Endothelial cell (in vitro differentiated cells): Measurements from ENCODE around the gene TMEM132E. TPM values are rescaled to one million over a fixed set of nuclear protein-coding genes. Genes with fewer than 3 reads are reported as not detected.

Experiments
- DNase-seq: peaks from one replicate; pipeline ENCODE4 v3.0.0; 2021; ENCODE audit warnings: low spot score
- H3K27ac Mint-ChIP-seq: one replicate; pipeline ENCODE4 v1.8.0; 2021; ENCODE audit warnings: mixed read lengths, inconsistent platforms; ENCODE audit not compliant: unreplicated experiment
- H3K27me3 Mint-ChIP-seq: one replicate; pipeline ENCODE4 v1.8.0; 2021; ENCODE audit warnings: mild to moderate bottlenecking, moderate library complexity, mixed read lengths, inconsistent platforms; ENCODE audit not compliant: unreplicated experiment
- H3K36me3 Mint-ChIP-seq: one replicate; pipeline ENCODE4 v1.8.0; 2021; ENCODE audit warnings: mild to moderate bottlenecking, low read depth, mixed read lengths, inconsistent platforms; ENCODE audit not compliant: unreplicated experiment
- H3K4me1 Mint-ChIP-seq: one replicate; pipeline ENCODE4 v1.8.0; 2021; ENCODE audit warnings: mild to moderate bottlenecking, mixed read lengths, inconsistent platforms; ENCODE audit not compliant: unreplicated experiment
- H3K4me3 Mint-ChIP-seq: one replicate; pipeline ENCODE4 v1.8.0; 2021; ENCODE audit warnings: mild to moderate bottlenecking, mixed read lengths, inconsistent platforms; ENCODE audit not compliant: unreplicated experiment
- H3K9me3 Mint-ChIP-seq: one replicate; pipeline ENCODE4 v1.8.0; 2021; ENCODE audit warnings: mixed read lengths, inconsistent platforms; ENCODE audit not compliant: unreplicated experiment
- CTCF ChIP-seq: fragments of 200-600 bp; sonication (generic); IDR thresholded peaks from one replicate; pipeline ENCODE4 v1.5.0; 2021; ENCODE audit warnings: antibody characterized with exemption; ENCODE audit not compliant: unreplicated experiment
- total RNA-seq: library from RNA; stranded (reverse); fragmentation: NEBNext Ultra II Directional; extraction: Animal tissue kit (Norgen Biotek cat#: 25700); gene quantifications from one replicate; pipeline ENCODE4 v1.2.1, GENCODE V29; 2021; ENCODE audit not compliant: unreplicated experiment

TMEM132E gene
- total RNA-seq, 1 donor from 2014 or later: 0.08 TPM

GRCh38 chr17:34651402-34651811 lies 72.0 kb downstream of the TMEM132E start:
- H3K4me1 Mint-ChIP-seq: no peaks in the 10 kb centered on the region

GRCh38 chr17:34652021-34652555 lies 72.7 kb downstream of the TMEM132E start:
- no peak for TF ChIP-seq CTCF
- Mint-ChIP-seq H3K27ac (no peak overlapping the region), H3K9me3 (no peaks in the 10 kb centered on the region), H3K4me1 (no peaks in the 10 kb centered on the region), H3K36me3 (no peaks in the 10 kb centered on the region), H3K4me3 (no peak overlapping the region), H3K27me3 (peaks cover 9% of the 10 kb centered on the region)
- no peak for DNase-seq

More at GRCh38 chr17:34651402-34651811, 72.0 kb downstream of the TMEM132E start:
- no peaks in the 10 kb centered on the region for H3K9me3 Mint-ChIP-seq
- no peaks in the 10 kb centered on the region for H3K36me3 Mint-ChIP-seq
- no peak for TF ChIP-seq CTCF
- H3K4me3 Mint-ChIP-seq: no peak overlapping the region
- peaks cover 9% of the 10 kb centered on the region for H3K27me3 Mint-ChIP-seq
- H3K27ac Mint-ChIP-seq: no peak overlapping the region
- no peak for DNase-seq

- Mint-ChIP-seq H3K4me1 (no peaks in the 10 kb centered on the region), H3K4me3 (no peak overlapping the region), H3K27ac (no peak overlapping the region), H3K36me3 (no peaks in the 10 kb centered on the region), H3K9me3 (no peaks in the 10 kb centered on the region), H3K27me3 (peaks cover 7% of the 10 kb centered on the region)
- no peak for DNase-seq
- TF ChIP-seq CTCF: no peak
These were observed 74.1 kb downstream of the TMEM132E start for GRCh38 chr17:34653511-34653910.

GRCh38 chr17:34654276-34654880 lies 75.0 kb downstream of the TMEM132E start:
- Mint-ChIP-seq H3K36me3 (no peaks in the 10 kb centered on the region), H3K4me3 (no peak overlapping the region), H3K9me3 (no peaks in the 10 kb centered on the region), H3K27ac (no peak overlapping the region), H3K4me1 (peaks cover 1% of the 10 kb centered on the region), H3K27me3 (peaks cover 7% of the 10 kb centered on the region)
- no peak for TF ChIP-seq CTCF
- DNase-seq: no peak

- Mint-ChIP-seq H3K4me1 (peaks cover 6% of the 10 kb centered on the region), H3K27ac (no peak overlapping the region), H3K36me3 (no peaks in the 10 kb centered on the region), H3K4me3 (no peak overlapping the region), H3K9me3 (no peaks in the 10 kb centered on the region), H3K27me3 (peaks cover 7% of the 10 kb centered on the region)
- no peak for DNase-seq
- TF ChIP-seq CTCF: no peak
These were observed 75.5 kb downstream of the TMEM132E start for GRCh38 chr17:34654881-34655276.
